VCaP (cell line): ENCODE measurements around the gene KDR.

Source experiments
- H3K27ac ChIP-seq: fragments of 450-650 bp; 2 replicates; pipeline ENCODE4 v1.5.1; 2017
- CTCF ChIP-seq: fragments of 450-650 bp; conservative IDR thresholded peaks from 2 replicates; pipeline ENCODE4 v1.5.1; 2017; ENCODE audit warnings: mild to moderate bottlenecking, moderate library complexity

Gene KDR

DNA sequence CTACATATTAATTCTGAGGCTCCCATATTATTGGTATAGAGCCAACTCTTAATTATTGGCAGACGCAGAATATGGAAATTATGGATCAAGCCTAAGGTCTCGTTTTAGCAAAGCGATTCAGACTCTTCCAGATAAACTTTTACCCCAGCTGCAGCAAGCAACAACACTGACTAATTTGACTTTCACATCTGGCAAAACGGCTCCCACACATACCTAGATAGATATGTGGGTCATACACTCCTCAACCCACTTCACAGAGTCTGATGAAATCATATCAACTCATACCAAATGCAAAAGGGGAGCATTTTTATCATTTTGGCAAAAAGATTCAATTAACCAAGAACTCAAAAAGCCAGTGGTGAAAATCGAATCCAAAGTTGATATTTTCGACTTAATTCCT lies 36.3 kb upstream of the KDR start:
- H3K27ac ChIP-seq, result no peak overlapping the region
- no peak for TF ChIP-seq CTCF

DNA sequence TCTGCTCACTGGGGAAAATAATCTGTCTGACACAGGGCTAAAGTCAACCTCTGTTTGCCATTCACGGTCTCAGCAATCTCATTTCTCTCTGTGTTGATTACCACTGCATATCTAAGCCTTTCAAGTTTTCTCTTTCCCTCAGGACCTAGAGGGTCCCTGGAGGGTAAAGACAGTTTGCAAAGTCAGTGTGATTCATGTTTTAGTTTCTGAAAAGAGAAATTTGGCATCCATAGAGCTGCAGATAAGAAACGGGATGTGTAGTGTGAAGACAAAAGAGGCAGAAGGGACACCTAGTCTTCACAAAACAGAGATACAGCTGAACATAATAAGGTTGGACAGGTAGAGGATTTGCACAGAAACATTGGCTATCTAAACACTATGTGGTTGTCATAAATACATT lies 34.5 kb upstream of the KDR start:
- no peak overlapping the region for H3K27ac ChIP-seq
- no peak for TF ChIP-seq CTCF

DNA sequence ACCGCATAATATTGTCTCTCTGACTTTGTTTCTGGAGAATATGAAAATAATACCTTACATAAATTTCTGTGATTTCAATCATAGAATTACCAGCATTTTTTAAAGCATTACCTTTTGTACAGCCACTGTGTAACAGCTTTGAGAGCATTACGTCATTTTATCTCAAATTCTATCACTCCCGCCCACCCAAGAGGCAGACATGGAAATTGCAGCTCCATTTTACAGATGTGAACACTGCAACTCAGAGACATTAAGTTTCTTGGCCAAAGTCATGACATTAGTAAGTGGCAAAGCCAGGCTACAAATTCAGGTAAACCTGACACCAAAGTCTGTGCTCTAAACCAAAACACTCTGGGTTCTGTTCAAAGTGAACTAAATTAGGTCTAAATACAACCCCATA lies 33.6 kb upstream of the KDR start:
- no peak for TF ChIP-seq CTCF
- H3K27ac ChIP-seq, result no peak overlapping the region

- no peak overlapping the region for H3K27ac ChIP-seq
These were observed 32.3 kb upstream of the KDR start for GRCh38 chr4:55157559-55158277.

DNA sequence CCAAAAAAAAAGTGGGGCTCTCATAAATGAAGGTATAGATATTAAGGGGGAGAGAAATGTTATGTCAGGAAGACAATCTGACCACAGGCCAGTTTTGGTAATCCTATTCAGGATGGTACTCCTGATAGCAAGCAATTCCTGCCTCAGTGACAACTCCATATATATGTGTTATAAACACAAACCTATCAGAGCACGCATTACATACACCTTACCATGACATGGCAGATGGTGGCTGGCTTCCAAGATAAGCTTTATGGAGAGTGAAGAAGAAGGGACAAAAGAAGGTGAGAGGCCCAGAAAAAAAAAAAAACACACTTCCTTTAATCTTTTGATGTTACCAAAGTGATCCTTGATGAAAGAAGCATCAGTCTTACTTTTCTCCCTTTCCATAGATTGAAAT lies 29.5 kb upstream of the KDR start:
- TF ChIP-seq CTCF, result no peak
- no peak overlapping the region for H3K27ac ChIP-seq

More at GRCh38 chr4:55157559-55158277, 32.3 kb upstream of the KDR start:
- TF ChIP-seq CTCF, result no peak

GRCh38 chr4:55154290-55154880 lies 29.0 kb upstream of the KDR start:
- no peak for TF ChIP-seq CTCF
- no peak overlapping the region for H3K27ac ChIP-seq

- H3K27ac ChIP-seq, result no peak overlapping the region
- TF ChIP-seq CTCF, result no peak
These were observed 18.5 kb upstream of the KDR start for GRCh38 chr4:55143858-55144257.
